Aorta (tissue), 5 donors: Measurements from ENCODE around the gene AKNAD1. TPM values are rescaled to one million over a fixed set of nuclear protein-coding genes. Genes with fewer than 3 reads are reported as not detected.
"Not testable (repeated sequence)": the region's sequence is repeated elsewhere in the genome, so short reads cannot be mapped to it uniquely, and the experiment has no call there.

Source experiments
- ATAC-seq: fragments of 200-7000 bp; cut with Tn5 transposase; one replicate; pipeline ENCODE4 v1.9.1; 2022; ENCODE audit warnings: moderate library complexity; ENCODE audit not compliant: low FRiP score
- DNase-seq, 2 donors: peaks; one replicate each; pipeline ENCODE4 v3.0.0-alpha.2; 2020
- H3K27ac ChIP-seq, 2 donors: one replicate each; pipeline ENCODE4 v1.5.1; 2013; ENCODE audit warnings: low read length in 2 of 2, mild to moderate bottlenecking in 2 of 2, moderate library complexity in 2 of 2, control low read depth in 1 of 2, inconsistent platforms in 1 of 2, low read depth in 1 of 2
- H3K27me3 ChIP-seq, 2 donors: one replicate each; pipeline ENCODE4 v1.6.1; 2013; ENCODE audit warnings: control low read depth in 1 of 2, low read length in 1 of 2, mild to moderate bottlenecking in 1 of 2, moderate library complexity in 1 of 2; ENCODE audit not compliant: insufficient read depth in 2 of 2, control insufficient read depth in 1 of 2
- H3K36me3 ChIP-seq, 2 donors: one replicate each; pipeline ENCODE4 v1.6.1; 2013; ENCODE audit warnings: control low read depth in 1 of 2, low read length in 1 of 2, mild to moderate bottlenecking in 1 of 2; ENCODE audit not compliant: insufficient read depth in 2 of 2, control insufficient read depth in 1 of 2
- H3K4me1 ChIP-seq, 2 donors: one replicate each; pipeline ENCODE4 v1.6.1; 2013; ENCODE audit warnings: low read length in 2 of 2, control low read depth in 1 of 2, mild to moderate bottlenecking in 1 of 2, moderate library complexity in 1 of 2; ENCODE audit not compliant: insufficient read depth in 2 of 2, control insufficient read depth in 1 of 2
- H3K4me3 ChIP-seq, 2 donors: one replicate each; pipeline ENCODE4 v1.5.1; 2013; ENCODE audit warnings: low read length in 2 of 2, control low read depth in 1 of 2, mild to moderate bottlenecking in 1 of 2
- H3K9me3 ChIP-seq: one replicate; pipeline ENCODE4 v1.6.1; 2013; ENCODE audit warnings: mild to moderate bottlenecking, low read length; ENCODE audit not compliant: control insufficient read depth
- WGBS, 2 donors: extraction: QIAGEN DNeasy Blood & Tissue Kit; methylation state at CpG; one replicate each; pipeline ENCODE4 v1.1.7; 2013; 5-methylcytosine and 5-hydroxymethylcytosine counted together
- intact Hi-C, 2 donors: fragments of 100-400 bp; cut with DNase I; formaldehyde crosslinking; loops; one replicate each; pipeline versions ENCODE4 v1.14.2 to v1.15.0; 2022
- polyA plus RNA-seq, 2 donors: library from polyadenylated mRNA; stranded (reverse); fragments of 200-250 nt; gene quantifications; one replicate each; pipeline ENCODE4 v1.2.3, GENCODE V29; 2013
- total RNA-seq, 2 donors: library from RNA; stranded (reverse); fragmentation: NEBNext Ultra II Directional; extraction: Animal tissue kit (Norgen Biotek cat#: 25700); gene quantifications; one replicate each; pipeline ENCODE4 v1.2.1, GENCODE V29; 2021
- donor health status: healthy with polysubstance abuse.
- donor health status: Bipolar disorder and iron deficiency.
- donor health status: DM: no; HTN: no; CAD: no.
- donor health status: DM: no; HTN: no; CAD: no.
- donor health status: DM: yes; HTN: yes; CAD: no.

The AKNAD1 gene
- total and polyA plus RNA-seq, 4 donors: 0.72 TPM; not detected in 3

GRCh38 chr1:108889006-108889645 is 32.2 kb upstream of the AKNAD1 start:
- H3K4me3 ChIP-seq, H3K27me3 ChIP-seq, ATAC-seq, H3K9me3 ChIP-seq, H3K36me3 ChIP-seq, intact Hi-C loops, H3K27ac ChIP-seq, DNase-seq, H3K4me1 ChIP-seq: not testable (repeated sequence)
- WGBS, 2 donors: 81 to 85% methylated on average over 6 of the region's 6 CpGs

GRCh38 chr1:108886292-108886691 is 29.4 kb upstream of the AKNAD1 start:
- WGBS, 2 donors: 96 to 99% methylated on average over 2 of the region's 2 CpGs
- no peak overlapping the region for H3K4me3 ChIP-seq
- no peaks in the 10 kb centered on the region for H3K36me3 ChIP-seq
- H3K27me3 ChIP-seq: no peaks in the 10 kb centered on the region
- ATAC-seq: no peak
- no peaks in the 10 kb centered on the region for H3K4me1 ChIP-seq
- intact Hi-C loops: no loop called here
- H3K9me3 ChIP-seq: no peaks in the 10 kb centered on the region
- H3K27ac ChIP-seq: no peak overlapping the region
- DNase-seq: no peak

GRCh38 chr1:108884968-108885367 is 28.1 kb upstream of the AKNAD1 start:
- Histone ChIP-seq H3K36me3 (no peaks in the 10 kb centered on the region), H3K27ac (no peak overlapping the region), H3K4me3 (no peak overlapping the region), H3K9me3 (no peaks in the 10 kb centered on the region), H3K4me1 (no peaks in the 10 kb centered on the region), H3K27me3 (no peaks in the 10 kb centered on the region)
- DNase-seq: no peak
- no peak for ATAC-seq
- intact Hi-C loops: no loop called here

GRCh38 chr1:108882837-108883236 is 25.9 kb upstream of the AKNAD1 start:
- intact Hi-C loops: no loop called here
- WGBS, 2 donors: 97 to 98% methylated on average over 2 of the region's 2 CpGs
- no peaks in the 10 kb centered on the region for H3K9me3 ChIP-seq
- H3K4me1 ChIP-seq: no peaks in the 10 kb centered on the region
- H3K27me3 ChIP-seq: no peaks in the 10 kb centered on the region
- no peak overlapping the region for H3K4me3 ChIP-seq
- ATAC-seq: no peak
- no peaks in the 10 kb centered on the region for H3K36me3 ChIP-seq
- no peak for DNase-seq
- H3K27ac ChIP-seq: no peak overlapping the region

GRCh38 chr1:108881369-108881768 is 24.5 kb upstream of the AKNAD1 start:
- intact Hi-C loops: no loop called here
- WGBS, 2 donors: 91 to 97% methylated on average over 1 of the region's 1 CpG
- no peak overlapping the region for H3K27ac ChIP-seq
- no peaks in the 10 kb centered on the region for H3K36me3 ChIP-seq
- H3K4me1 ChIP-seq: no peaks in the 10 kb centered on the region
- no peaks in the 10 kb centered on the region for H3K9me3 ChIP-seq
- H3K27me3 ChIP-seq: no peaks in the 10 kb centered on the region
- no peak overlapping the region for H3K4me3 ChIP-seq
- DNase-seq (no peak), ATAC-seq (no peak)

- ATAC-seq: no peak
- no peak overlapping the region for H3K27ac ChIP-seq
Measured at GRCh38 chr1:108880850-108881249, 24.0 kb upstream of the AKNAD1 start.

GRCh38 chr1:108878678-108879077 is 21.8 kb upstream of the AKNAD1 start:
- no peaks in the 10 kb centered on the region for H3K9me3 ChIP-seq
- H3K4me1 ChIP-seq: no peaks in the 10 kb centered on the region
- no peak overlapping the region for H3K27ac ChIP-seq
- no peak for ATAC-seq
- H3K4me3 ChIP-seq: no peak overlapping the region
- 68 to 70% methylated on average over 3 of the region's 3 CpGs for WGBS, 2 donors
- intact Hi-C loops: loop anchor here (5.0 kb wide), 1 partner anchor 51 kb away; no protein-coding TSS in a partner anchor
- DNase-seq: no peak
- no peaks in the 10 kb centered on the region for H3K27me3 ChIP-seq
- H3K36me3 ChIP-seq: no peaks in the 10 kb centered on the region

More at GRCh38 chr1:108880850-108881249, 24.0 kb upstream of the AKNAD1 start:
- WGBS, 2 donors: 91 to 97% methylated on average over 3 of the region's 3 CpGs
- no peaks in the 10 kb centered on the region for H3K27me3 ChIP-seq
- intact Hi-C loops: no loop called here
- H3K4me3 ChIP-seq: no peak overlapping the region
- DNase-seq: no peak
- no peaks in the 10 kb centered on the region for H3K9me3 ChIP-seq
- no peaks in the 10 kb centered on the region for H3K36me3 ChIP-seq
- H3K4me1 ChIP-seq: no peaks in the 10 kb centered on the region

- WGBS, 2 donors: 21 to 34% methylated on average over 4 of the region's 4 CpGs
- Histone ChIP-seq H3K36me3 (no peaks in the 10 kb centered on the region), H3K27ac (no peak overlapping the region), H3K4me3 (no peak overlapping the region), H3K9me3 (no peaks in the 10 kb centered on the region), H3K27me3 (no peaks in the 10 kb centered on the region), H3K4me1 (no peaks in the 10 kb centered on the region)
- ATAC-seq (no peak), DNase-seq (no peak)
- intact Hi-C loops: loop anchor here (5.0 kb wide), 1 partner anchor 51 kb away; no protein-coding TSS in a partner anchor
Measured at GRCh38 chr1:108878160-108878469, 21.2 kb upstream of the AKNAD1 start.

GRCh38 chr1:108877348-108878159 is 20.7 kb upstream of the AKNAD1 start:
- WGBS, 2 donors: 1% methylated on average over 30 of the region's 30 CpGs

More at GRCh38 chr1:108877348-108878159, 20.7 kb upstream of the AKNAD1 start:
- DNase-seq (no peak), ATAC-seq (no peak)
- H3K9me3 ChIP-seq: no peaks in the 10 kb centered on the region
- H3K27ac ChIP-seq: no peak overlapping the region
- no peaks in the 10 kb centered on the region for H3K4me1 ChIP-seq
- intact Hi-C loops: loop anchor here (5.0 kb wide), 1 partner anchor 50 kb away; no protein-coding TSS in a partner anchor
- H3K4me3 ChIP-seq: peak overlapping the region; percentile 16 to 73
- no peaks in the 10 kb centered on the region for H3K36me3 ChIP-seq
- no peaks in the 10 kb centered on the region for H3K27me3 ChIP-seq
